Kidney epithelial cell (primary cell): ENCODE data around the gene TBC1D22A. TPM values are rescaled to one million over a fixed set of nuclear protein-coding genes. Genes with fewer than 3 reads are reported as not detected.
"Not testable (repeated sequence)": the region's sequence is repeated elsewhere in the genome, so short reads cannot be mapped to it uniquely, and the experiment has no call there.

Source experiments
- DNase-seq: peaks from one replicate; pipeline ENCODE4 v3.0.0-alpha.2; 2010; ENCODE audit warnings: low read depth
- H3K27me3 ChIP-seq: 2 replicates; pipeline ENCODE4 v1.6.0; 2011; ENCODE audit warnings: low read length; ENCODE audit not compliant: control insufficient read depth, insufficient read depth
- H3K36me3 ChIP-seq: 2 replicates; pipeline ENCODE4 v1.5.1; 2011; ENCODE audit warnings: low read length; ENCODE audit not compliant: control insufficient read depth, insufficient read depth
- H3K4me3 ChIP-seq: 2 replicates; pipeline ENCODE4 v1.5.1; 2011; ENCODE audit warnings: low read depth, mild to moderate bottlenecking, control low read depth, low read length
- CTCF ChIP-seq: IDR thresholded peaks from 2 replicates; pipeline ENCODE4 v1.5.1; 2011; ENCODE audit warnings: mild to moderate bottlenecking, moderate library complexity, low read length, control low read depth, inconsistent platforms; ENCODE audit not compliant: insufficient read depth, poor library complexity, severe bottlenecking
- total RNA-seq: library from RNA; depleted of rRNA; stranded (reverse); fragments of >200 nt; gene quantifications from 2 replicates; pipeline ENCODE4 v1.2.3, GENCODE V29; 2015

The TBC1D22A gene
- total RNA-seq, 1 donor from 2014 or later = 25.7 TPM

GRCh38 chr22:47045691-47046410 lies 283.4 kb downstream of the TBC1D22A start:
- H3K27me3 ChIP-seq = no peaks in the 10 kb centered on the region
- DNase-seq = no peak
- no peak for TF ChIP-seq CTCF
- H3K4me3 ChIP-seq = no peak overlapping the region
- H3K36me3 ChIP-seq = no peaks in the 10 kb centered on the region

- Histone ChIP-seq H3K36me3 (no peaks in the 10 kb centered on the region), H3K27me3 (no peaks in the 10 kb centered on the region), H3K4me3 (no peak overlapping the region)
- no peak for TF ChIP-seq CTCF
- DNase-seq = no peak
Measured at GRCh38 chr22:47046411-47047065, 284.1 kb downstream of the TBC1D22A start.

- DNase-seq = no peak
Measured at GRCh38 chr22:47047321-47048122, 285.1 kb downstream of the TBC1D22A start.

GRCh38 chr22:47048123-47049077 lies 285.9 kb downstream of the TBC1D22A start:
- no peak for TF ChIP-seq CTCF
- DNase-seq = no peak
- Histone ChIP-seq H3K27me3 (no peaks in the 10 kb centered on the region), H3K4me3 (no peak overlapping the region), H3K36me3 (no peaks in the 10 kb centered on the region)

More at GRCh38 chr22:47047321-47048122, 285.1 kb downstream of the TBC1D22A start:
- Histone ChIP-seq H3K27me3 (no peaks in the 10 kb centered on the region), H3K36me3 (no peaks in the 10 kb centered on the region), H3K4me3 (no peak overlapping the region)
- no peak for TF ChIP-seq CTCF

- H3K4me3 ChIP-seq = no peak overlapping the region
- H3K36me3 ChIP-seq = no peaks in the 10 kb centered on the region
- no peaks in the 10 kb centered on the region for H3K27me3 ChIP-seq
- no peak for TF ChIP-seq CTCF
- no peak for DNase-seq
Measured at GRCh38 chr22:47049078-47049624, 286.7 kb downstream of the TBC1D22A start.

- not testable (repeated sequence) for DNase-seq, H3K36me3 ChIP-seq
Measured at GRCh38 chr22:47049736-47050400, 287.4 kb downstream of the TBC1D22A start.

More at GRCh38 chr22:47049736-47050400, 287.4 kb downstream of the TBC1D22A start:
- H3K27me3 ChIP-seq, H3K4me3 ChIP-seq: not testable (repeated sequence)
